Smooth muscle cell (in vitro differentiated cells): Measurements from ENCODE around the gene ZNF526. TPM values are rescaled to one million over a fixed set of nuclear protein-coding genes. Genes with fewer than 3 reads are reported as not detected.

Experiments used
- DNase-seq: peaks from one replicate; lab custom pipeline; 2025; ENCODE audit not compliant: unreplicated experiment; lab: John Stamatoyannopoulos, UW
- H2AFZ ChIP-seq: fragments of 200-600 bp; sonication (generic); 2 replicates; pipeline ENCODE4 v1.6.0; 2016; ENCODE audit warnings: antibody characterized with exemption, low read depth, mild to moderate bottlenecking
- H3F3A ChIP-seq: fragments of 200-600 bp; sonication (generic); 2 replicates; pipeline ENCODE4 v1.6.0; 2017; ENCODE audit warnings: antibody characterized with exemption, low read depth
- H3K27ac ChIP-seq: fragments of 200-600 bp; sonication (generic); 2 replicates; pipeline ENCODE4 v1.5.1; 2016; ENCODE audit warnings: low read depth, mild to moderate bottlenecking
- H3K27me3 ChIP-seq: fragments of 200-600 bp; sonication (generic); 2 replicates; pipeline ENCODE4 v1.6.1; 2016; ENCODE audit warnings: low read depth, mild to moderate bottlenecking
- H3K36me3 ChIP-seq: fragments of 200-600 bp; sonication (generic); 2 replicates; pipeline ENCODE4 v1.5.1; 2016; ENCODE audit warnings: low read depth
- H3K4me1 ChIP-seq: fragments of 200-600 bp; sonication (generic); 2 replicates; pipeline ENCODE4 v1.5.1; 2016; ENCODE audit warnings: low read depth
- H3K4me2 ChIP-seq: fragments of 200-600 bp; sonication (generic); 2 replicates; pipeline ENCODE4 v1.6.0; 2016; ENCODE audit warnings: mild to moderate bottlenecking
- H3K4me3 ChIP-seq: fragments of 200-600 bp; sonication (generic); 2 replicates; pipeline ENCODE4 v1.5.1; 2016; ENCODE audit warnings: mild to moderate bottlenecking
- H3K79me2 ChIP-seq: fragments of 200-600 bp; sonication (generic); 2 replicates; pipeline ENCODE4 v1.6.0; 2016; ENCODE audit warnings: low read depth, mild to moderate bottlenecking
- H3K9ac ChIP-seq: fragments of 200-600 bp; sonication (generic); 2 replicates; pipeline ENCODE4 v1.6.0; 2016; ENCODE audit warnings: low read depth
- H3K9me3 ChIP-seq: fragments of 200-600 bp; sonication (generic); replicated peaks from 2 replicates; pipeline ENCODE4 v1.5.1; 2016; ENCODE audit warnings: low read depth
- H4K20me1 ChIP-seq: fragments of 200-600 bp; sonication (generic); 2 replicates; pipeline ENCODE4 v1.6.0; 2016; ENCODE audit warnings: low read depth
- WGBS: methylation state at CpG from one replicate; pipeline ENCODE4 v1.1.7; 2016; ENCODE audit warnings: low lambda C conversion rate; 5-methylcytosine and 5-hydroxymethylcytosine counted together
- polyA plus RNA-seq: library from polyadenylated mRNA; unstranded; fragments of >200 nt; fragmentation: Nextera tagmentation; extraction: Ambion mirVana; gene quantifications from 2 replicates; pipeline ENCODE4 v1.2.1, GENCODE V29; 2016
- total RNA-seq: library from RNA; depleted of rRNA; stranded (reverse); fragments of >200 nt; gene quantifications from 2 replicates; pipeline ENCODE4 v1.2.3, GENCODE V29; 2014
- TF ChIP-seq, protein P1 (sequence below): fragments of 200-600 bp; sonication (generic); IDR thresholded peaks from 2 replicates; pipeline ENCODE4 v1.5.1; 2017; ENCODE audit warnings: borderline replicate concordance, mild to moderate bottlenecking, antibody characterized with exemption; ENCODE audit not compliant: insufficient read depth, poor library complexity, severe bottlenecking

ZNF526 gene
- total and polyA plus RNA-seq, 2 experiments from 2014 or later = 5.0 to 12.1 TPM

DNA sequence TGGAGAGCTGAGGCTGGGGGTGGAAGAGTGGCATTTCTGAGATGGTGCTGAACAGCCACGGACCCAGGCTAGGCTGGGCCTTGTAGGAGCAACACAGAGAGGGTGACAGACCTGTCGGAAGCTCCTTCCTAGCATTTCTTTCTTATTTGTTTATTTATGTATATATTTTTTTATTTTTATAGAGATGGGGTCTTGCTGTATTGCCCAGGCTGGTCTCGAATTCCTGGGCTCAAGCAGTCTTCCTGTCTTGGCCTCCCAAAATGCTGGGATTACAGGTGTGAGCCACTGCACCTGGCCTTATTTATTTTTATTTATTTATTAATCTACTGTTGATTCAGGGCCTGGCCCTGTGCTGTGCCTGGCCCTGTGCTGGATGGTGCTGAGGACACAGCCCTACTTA is 55.4 kb downstream of the ZNF526 start:
- Histone ChIP-seq H3K9ac (no peak overlapping the region), H3K36me3 (no peaks in the 10 kb centered on the region), H3K9me3 (no peaks in the 10 kb centered on the region), H2AFZ (no peak overlapping the region), H3K4me3 (no peak overlapping the region), H3K27me3 (no peaks in the 10 kb centered on the region), H4K20me1 (peaks cover 36% of the 10 kb centered on the region), H3K4me1 (peaks cover 14% of the 10 kb centered on the region), H3K27ac (no peak overlapping the region), H3K4me2 (no peak overlapping the region), H3K79me2 (peaks cover 39% of the 10 kb centered on the region), H3F3A (peaks cover 17% of the 10 kb centered on the region)
- no peak for DNase-seq
- TF ChIP-seq, protein P1, sequence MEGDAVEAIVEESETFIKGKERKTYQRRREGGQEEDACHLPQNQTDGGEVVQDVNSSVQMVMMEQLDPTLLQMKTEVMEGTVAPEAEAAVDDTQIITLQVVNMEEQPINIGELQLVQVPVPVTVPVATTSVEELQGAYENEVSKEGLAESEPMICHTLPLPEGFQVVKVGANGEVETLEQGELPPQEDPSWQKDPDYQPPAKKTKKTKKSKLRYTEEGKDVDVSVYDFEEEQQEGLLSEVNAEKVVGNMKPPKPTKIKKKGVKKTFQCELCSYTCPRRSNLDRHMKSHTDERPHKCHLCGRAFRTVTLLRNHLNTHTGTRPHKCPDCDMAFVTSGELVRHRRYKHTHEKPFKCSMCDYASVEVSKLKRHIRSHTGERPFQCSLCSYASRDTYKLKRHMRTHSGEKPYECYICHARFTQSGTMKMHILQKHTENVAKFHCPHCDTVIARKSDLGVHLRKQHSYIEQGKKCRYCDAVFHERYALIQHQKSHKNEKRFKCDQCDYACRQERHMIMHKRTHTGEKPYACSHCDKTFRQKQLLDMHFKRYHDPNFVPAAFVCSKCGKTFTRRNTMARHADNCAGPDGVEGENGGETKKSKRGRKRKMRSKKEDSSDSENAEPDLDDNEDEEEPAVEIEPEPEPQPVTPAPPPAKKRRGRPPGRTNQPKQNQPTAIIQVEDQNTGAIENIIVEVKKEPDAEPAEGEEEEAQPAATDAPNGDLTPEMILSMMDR = no peak
- WGBS = 97% methylated on average over 3 of the region's 3 CpGs

DNA sequence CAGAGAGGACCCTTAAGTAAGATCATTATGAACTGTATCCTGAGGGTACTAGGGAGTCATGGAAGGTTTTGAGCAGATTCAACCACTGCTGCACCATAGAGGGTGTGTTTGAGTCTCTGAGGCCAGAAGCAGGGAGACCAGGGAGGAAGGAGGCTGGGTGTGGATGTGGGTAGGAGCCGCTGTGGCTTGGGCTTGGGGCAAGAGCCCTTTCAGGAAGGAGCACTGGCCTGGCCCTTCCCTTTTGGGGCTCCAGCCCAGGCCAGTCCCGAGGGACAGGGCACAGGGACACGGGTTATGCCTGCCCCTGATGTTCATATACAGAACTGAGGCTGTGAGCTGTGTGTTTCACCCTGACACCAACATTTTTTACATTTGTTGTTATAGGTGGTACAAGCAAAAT is 56.2 kb downstream of the ZNF526 start:
- Histone ChIP-seq H4K20me1 (peaks cover 36% of the 10 kb centered on the region), H3F3A (peaks cover 20% of the 10 kb centered on the region)
- TF ChIP-seq, protein P1 = no peak

DNA sequence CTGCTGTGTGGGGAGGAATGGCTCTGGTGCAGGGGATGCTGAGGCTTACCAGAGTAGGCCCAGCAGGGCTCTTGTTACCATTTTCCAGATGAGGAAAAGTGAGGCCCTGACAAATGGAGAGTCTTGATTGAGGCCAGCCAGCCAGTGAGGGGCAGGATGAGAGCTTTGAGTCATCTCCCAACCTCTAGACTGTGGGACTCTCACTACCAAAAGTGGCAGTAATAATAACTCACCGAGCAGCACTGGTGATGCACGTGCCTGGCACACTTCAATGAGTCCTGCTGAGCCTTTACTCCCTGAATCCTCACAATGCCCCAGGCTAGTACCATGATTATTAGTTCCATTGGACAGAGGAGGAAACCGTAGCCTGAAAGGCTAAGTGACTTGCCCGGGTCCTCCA is 56.7 kb downstream of the ZNF526 start:
- H3K79me2 ChIP-seq = peaks cover 26% of the 10 kb centered on the region
- H4K20me1 ChIP-seq = peaks cover 36% of the 10 kb centered on the region
- H3K27me3 ChIP-seq = no peaks in the 10 kb centered on the region
- H3K9me3 ChIP-seq = no peaks in the 10 kb centered on the region
- WGBS = 81% methylated on average over 4 of the region's 4 CpGs
- H3K27ac ChIP-seq = no peak overlapping the region
- no peak overlapping the region for H3K4me3 ChIP-seq
- TF ChIP-seq, protein P1 = no peak
- H2AFZ ChIP-seq = no peak overlapping the region
- peaks cover 25% of the 10 kb centered on the region for H3F3A ChIP-seq
- H3K9ac ChIP-seq = no peak overlapping the region
- H3K4me1 ChIP-seq = peaks cover 23% of the 10 kb centered on the region
- H3K36me3 ChIP-seq = no peaks in the 10 kb centered on the region
- H3K4me2 ChIP-seq = no peak overlapping the region
- no peak for DNase-seq

More for the DNA sequence above, 56.2 kb downstream of the ZNF526 start:
- H3K27ac ChIP-seq = no peak overlapping the region
- H3K4me1 ChIP-seq = peaks cover 17% of the 10 kb centered on the region
- no peaks in the 10 kb centered on the region for H3K36me3 ChIP-seq
- WGBS = 94% methylated on average over 3 of the region's 3 CpGs
- peaks cover 31% of the 10 kb centered on the region for H3K79me2 ChIP-seq
- H2AFZ ChIP-seq = no peak overlapping the region
- no peak for DNase-seq
- H3K4me3 ChIP-seq = no peak overlapping the region
- H3K27me3 ChIP-seq = no peaks in the 10 kb centered on the region
- H3K4me2 ChIP-seq = no peak overlapping the region
- no peaks in the 10 kb centered on the region for H3K9me3 ChIP-seq
- H3K9ac ChIP-seq = no peak overlapping the region

Other genes with a start within 250 kb of the ZNF526 start
- gene ATP1A3, start 226.1 kb upstream of the ZNF526 start, total RNA-seq = not detected in 2 replicates
- gene ATP1A3, start 226.1 kb upstream of the ZNF526 start, polyA plus RNA-seq = not detected in 2 replicates
- gene GRIK5, start 150.1 kb upstream of the ZNF526 start, total RNA-seq = 0.58 and 2.0 TPM in 2 replicates
- gene GRIK5, start 150.1 kb upstream of the ZNF526 start, polyA plus RNA-seq = 0.67 and 1.9 TPM in 2 replicates
- gene ZNF574, start 144.1 kb upstream of the ZNF526 start, total RNA-seq = 8.9 and 13.6 TPM in 2 replicates
- gene ZNF574, start 144.1 kb upstream of the ZNF526 start, polyA plus RNA-seq = 20.5 and 22.9 TPM in 2 replicates
- gene POU2F2, start 87.9 kb upstream of the ZNF526 start, total RNA-seq = 0.58 and 0.99 TPM in 2 replicates
- gene POU2F2, start 87.9 kb upstream of the ZNF526 start, polyA plus RNA-seq = 6.3 and 8.6 TPM in 2 replicates
- 12.6 and 35.4 TPM in 2 replicates for gene DEDD2, start 2.6 kb upstream of the ZNF526 start, total RNA-seq
- gene DEDD2, start 2.6 kb upstream of the ZNF526 start, polyA plus RNA-seq = 22.4 and 23.4 TPM in 2 replicates
- gene GSK3A, start 22.3 kb downstream of the ZNF526 start, total RNA-seq = 26.0 and 27.4 TPM in 2 replicates
- gene GSK3A, start 22.3 kb downstream of the ZNF526 start, polyA plus RNA-seq = 34.6 and 39.0 TPM in 2 replicates
- gene ERF, start 34.8 kb downstream of the ZNF526 start, total RNA-seq = 20.5 and 43.9 TPM in 2 replicates
- gene ERF, start 34.8 kb downstream of the ZNF526 start, polyA plus RNA-seq = 14.2 and 14.9 TPM in 2 replicates
- gene CIC, start 48.9 kb downstream of the ZNF526 start, total RNA-seq = 12.6 and 13.6 TPM in 2 replicates
- gene CIC, start 48.9 kb downstream of the ZNF526 start, polyA plus RNA-seq = 18.4 and 19.5 TPM in 2 replicates
- gene PRR19, start 81.8 kb downstream of the ZNF526 start, total RNA-seq = 0.45 and 1.3 TPM in 2 replicates
- gene PRR19, start 81.8 kb downstream of the ZNF526 start, polyA plus RNA-seq = 0.73 and 1.0 TPM in 2 replicates
- 44.6 and 44.7 TPM in 2 replicates for gene PAFAH1B3, start 82.3 kb downstream of the ZNF526 start, total RNA-seq
- gene PAFAH1B3, start 82.3 kb downstream of the ZNF526 start, polyA plus RNA-seq = 71.0 and 75.7 TPM in 2 replicates
- not detected in 2 replicates for gene TMEM145, start 93.0 kb downstream of the ZNF526 start, total RNA-seq
- gene TMEM145, start 93.0 kb downstream of the ZNF526 start, polyA plus RNA-seq = 0.09 and 0.11 TPM in 2 replicates
- 13.4 and 16.4 TPM in 2 replicates for gene MEGF8, start 105.3 kb downstream of the ZNF526 start, total RNA-seq
- gene MEGF8, start 105.3 kb downstream of the ZNF526 start, polyA plus RNA-seq = 8.2 and 11.0 TPM in 2 replicates
- 24.1 and 31.3 TPM in 2 replicates for gene CNFN, start 170.0 kb downstream of the ZNF526 start, total RNA-seq
- 23.7 and 44.9 TPM in 2 replicates for gene CNFN, start 170.0 kb downstream of the ZNF526 start, polyA plus RNA-seq
- 4.0 and 9.2 TPM in 2 replicates for gene LIPE, start 207.1 kb downstream of the ZNF526 start, total RNA-seq
- gene LIPE, start 207.1 kb downstream of the ZNF526 start, polyA plus RNA-seq = 4.1 and 8.4 TPM in 2 replicates
- not detected in 2 replicates for gene CXCL17, start 222.6 kb downstream of the ZNF526 start, total RNA-seq
- not detected in 2 replicates for gene CXCL17, start 222.6 kb downstream of the ZNF526 start, polyA plus RNA-seq